Right cardiac atrium (tissue), 5 donors: ENCODE measurements around the gene OSBPL10. TPM values are rescaled to one million over a fixed set of nuclear protein-coding genes. Genes with fewer than 3 reads are reported as not detected.

Source experiments
- ATAC-seq, 2 donors: fragments of 200-7000 bp; cut with Tn5 transposase; one replicate each; pipeline versions ENCODE4 v1.8.0 to v1.9.1; 2020; ENCODE audit warnings: moderate library complexity in 2 of 2, mild to moderate bottlenecking in 1 of 2
- DNase-seq, 3 donors: peaks; one replicate each; pipeline ENCODE4 v3.0.0-alpha.2; 2020
- H3K27ac ChIP-seq: one replicate; pipeline ENCODE4 v1.5.1; 2013; ENCODE audit warnings: mild to moderate bottlenecking, low read length, control low read depth, moderate library complexity
- H3K27me3 ChIP-seq: one replicate; pipeline ENCODE4 v1.6.1; 2013; ENCODE audit not compliant: control insufficient read depth, insufficient read depth
- H3K4me1 ChIP-seq: one replicate; pipeline ENCODE4 v1.6.1; 2013; ENCODE audit warnings: low read length; ENCODE audit not compliant: control insufficient read depth, insufficient read depth
- H3K4me3 ChIP-seq: one replicate; pipeline ENCODE4 v1.5.1; 2013; ENCODE audit warnings: low read length, control low read depth
- H3K9me3 ChIP-seq: one replicate; pipeline ENCODE4 v1.6.1; 2013; ENCODE audit warnings: low read length; ENCODE audit not compliant: control insufficient read depth
- WGBS: extraction: QIAGEN DNeasy Blood & Tissue Kit; methylation state at CpG from one replicate; pipeline ENCODE4 v1.1.7; 2013; 5-methylcytosine and 5-hydroxymethylcytosine counted together
- intact Hi-C, 4 donors: fragments of 100-400 bp; cut with DNase I; formaldehyde crosslinking; loops; one replicate each; pipeline versions ENCODE4 v1.11.0 to v1.14.0; 2022 to 2023
- polyA plus RNA-seq: library from polyadenylated mRNA; stranded (reverse); fragments of 200-250 nt; gene quantifications from one replicate; pipeline ENCODE4 v1.2.3, GENCODE V29; 2013
- total RNA-seq, 4 donors: library from RNA; stranded (reverse); fragmentation: NEBNext Ultra II Directional; extraction: Animal tissue kit (Norgen Biotek cat#: 25700); gene quantifications; one replicate each; pipeline ENCODE4 v1.2.1, GENCODE V29; 2021
- donor health status: healthy with polysubstance abuse.
- donor health status: DM: no; HTN: yes; CAD: no.
- donor health status: DM: no; HTN: no; CAD: no.
- donor health status: DM: no; HTN: yes; CAD: no; lungs with severe emphysema.
- donor health status: DM: yes; HTN: yes; CAD: no.

Gene OSBPL10
- total and polyA plus RNA-seq, 5 donors = 2.2 to 5.9 (median 4.9) TPM

- H3K9me3 ChIP-seq = no peaks in the 10 kb centered on the region
- peaks cover 3% of the 10 kb centered on the region for H3K4me1 ChIP-seq
- H3K27ac ChIP-seq = no peak overlapping the region
- no peaks in the 10 kb centered on the region for H3K27me3 ChIP-seq
- ATAC-seq = no peak
- H3K4me3 ChIP-seq = no peak overlapping the region
- WGBS = 97% methylated on average over 7 of the region's 7 CpGs
- intact Hi-C loops = no loop called here
- DNase-seq = no peak
Measured at GRCh38 chr3:31753050-31753425, 228.0 kb downstream of the OSBPL10 start.

DNA sequence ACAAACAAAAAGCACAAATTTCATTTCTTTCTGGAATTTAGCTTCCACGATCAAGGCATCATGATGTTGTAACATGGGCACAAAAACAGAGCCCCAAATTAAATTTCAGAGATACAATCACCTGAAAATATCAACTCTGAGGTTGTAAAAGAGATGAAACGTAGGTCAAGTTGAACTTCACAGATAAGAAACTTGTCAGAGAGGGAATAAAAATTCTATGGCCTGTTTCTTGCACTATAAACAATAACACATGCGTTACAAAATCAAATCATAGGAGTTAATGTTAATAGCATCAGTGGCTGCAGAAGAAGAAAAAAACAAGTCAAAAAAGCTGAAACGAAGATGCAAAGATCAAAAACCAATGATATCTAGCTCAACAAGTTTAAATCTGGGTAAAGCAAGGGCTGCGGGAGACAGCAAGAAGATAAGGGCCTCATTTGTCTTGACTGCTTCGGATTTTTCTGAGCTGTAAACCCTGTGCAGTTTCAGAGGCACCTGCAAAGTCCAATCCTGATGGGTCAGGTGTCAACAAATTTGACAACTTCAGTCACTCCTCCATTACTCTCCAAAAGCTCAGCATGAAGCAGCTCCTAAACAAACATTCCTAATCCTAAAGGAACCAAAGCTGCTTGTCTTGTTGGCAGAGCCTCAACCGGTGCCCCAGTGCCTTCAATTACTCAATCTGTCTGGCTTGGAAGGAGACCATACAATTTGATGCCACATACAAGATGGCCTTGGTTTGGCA, 228.6 kb downstream of the OSBPL10 start:
- intact Hi-C loops = no loop called here
- H3K27ac ChIP-seq = no peak overlapping the region
- no peaks in the 10 kb centered on the region for H3K9me3 ChIP-seq
- H3K4me3 ChIP-seq = no peak overlapping the region
- no peaks in the 10 kb centered on the region for H3K27me3 ChIP-seq
- peaks cover 3% of the 10 kb centered on the region for H3K4me1 ChIP-seq
- ATAC-seq (no peak), DNase-seq (no peak)
- 89% methylated on average over 7 of the region's 7 CpGs for WGBS

DNA sequence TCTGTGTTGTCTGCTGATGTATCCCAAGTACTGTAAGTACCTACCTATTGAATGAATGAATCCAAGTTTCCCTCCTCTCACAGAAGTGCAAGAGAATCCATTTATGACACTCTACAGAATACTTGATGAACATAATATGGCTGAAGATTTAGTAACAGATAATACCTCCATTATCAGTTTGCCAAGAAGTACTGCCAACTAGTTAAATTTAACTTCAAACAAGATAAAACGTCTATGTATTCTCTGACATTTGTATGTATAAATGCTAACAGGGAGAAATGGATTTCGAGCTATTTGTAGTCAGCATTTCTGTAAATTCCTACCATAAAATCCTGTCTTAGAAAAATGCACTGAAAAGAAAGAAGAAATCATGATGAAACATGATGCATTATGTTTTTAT, 230.7 kb downstream of the OSBPL10 start:
- WGBS = 61% methylated on average over 2 of the region's 2 CpGs
- intact Hi-C loops = no loop called here
- Histone ChIP-seq H3K27me3 (no peaks in the 10 kb centered on the region), H3K9me3 (no peaks in the 10 kb centered on the region), H3K4me3 (no peak overlapping the region), H3K4me1 (peaks cover 3% of the 10 kb centered on the region), H3K27ac (no peak overlapping the region)
- ATAC-seq (no peak), DNase-seq (no peak)

GRCh38 chr3:31748933-31749295, 232.1 kb downstream of the OSBPL10 start:
- Histone ChIP-seq H3K4me3 (no peak overlapping the region), H3K4me1 (no peaks in the 10 kb centered on the region), H3K27me3 (no peaks in the 10 kb centered on the region), H3K27ac (no peak overlapping the region), H3K9me3 (no peaks in the 10 kb centered on the region)
- intact Hi-C loops = no loop called here
- no peak for DNase-seq
- 74% methylated on average over 5 of the region's 5 CpGs for WGBS
- no peak for ATAC-seq

DNA sequence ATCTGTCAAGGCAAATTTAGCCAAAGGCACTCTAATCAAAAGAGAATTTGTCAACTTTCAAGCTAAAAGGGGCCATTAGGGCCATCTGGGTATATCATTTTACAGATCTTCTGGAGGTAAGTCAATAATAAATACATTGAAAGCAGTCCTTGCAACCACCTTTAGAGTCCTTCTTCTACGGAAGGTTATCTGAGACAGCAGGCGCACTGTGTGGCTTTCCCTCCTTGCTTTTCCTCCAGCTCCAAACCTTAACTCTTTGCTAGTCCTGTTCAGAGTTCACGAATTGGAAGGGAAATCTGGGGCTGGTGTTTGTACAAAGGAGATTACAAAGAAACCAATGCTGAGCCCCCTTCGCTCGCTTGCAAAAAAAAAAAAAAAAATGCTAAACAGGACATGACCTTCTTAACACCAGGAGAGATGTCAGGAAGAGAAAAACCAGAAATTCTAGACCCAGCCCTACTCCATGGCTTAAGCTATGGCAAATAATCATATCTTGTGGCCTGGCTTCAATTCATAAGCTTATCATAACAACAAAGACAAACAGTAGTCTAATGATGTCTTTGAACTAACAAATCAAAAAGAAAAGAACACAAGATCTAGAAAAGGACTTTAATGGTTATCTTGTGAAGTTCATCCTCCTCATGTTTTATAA, 232.7 kb downstream of the OSBPL10 start:
- 76% methylated on average over 5 of the region's 5 CpGs for WGBS
- no peak overlapping the region for H3K4me3 ChIP-seq
- DNase-seq (no peak), ATAC-seq (no peak)
- H3K9me3 ChIP-seq = no peaks in the 10 kb centered on the region
- H3K4me1 ChIP-seq = no peaks in the 10 kb centered on the region
- no peaks in the 10 kb centered on the region for H3K27me3 ChIP-seq
- intact Hi-C loops = no loop called here
- no peak overlapping the region for H3K27ac ChIP-seq

GRCh38 chr3:31747785-31748184, 233.3 kb downstream of the OSBPL10 start:
- Histone ChIP-seq H3K4me3 (no peak overlapping the region), H3K4me1 (no peaks in the 10 kb centered on the region), H3K9me3 (no peaks in the 10 kb centered on the region), H3K27ac (no peak overlapping the region), H3K27me3 (no peaks in the 10 kb centered on the region)
- WGBS = 94% methylated on average over 9 of the region's 9 CpGs
- ATAC-seq = no peak
- intact Hi-C loops = no loop called here
- no peak for DNase-seq

GRCh38 chr3:31744913-31745312, 236.1 kb downstream of the OSBPL10 start:
- H3K4me1 ChIP-seq = no peaks in the 10 kb centered on the region
- H3K4me3 ChIP-seq = no peak overlapping the region
- WGBS = 98% methylated on average over 8 of the region's 8 CpGs
- no peak overlapping the region for H3K27ac ChIP-seq
- intact Hi-C loops = no loop called here
- ATAC-seq (no peak), DNase-seq (no peak)
- H3K27me3 ChIP-seq = no peaks in the 10 kb centered on the region
- H3K9me3 ChIP-seq = no peaks in the 10 kb centered on the region

- WGBS = 49% methylated on average over 5 of the region's 5 CpGs
- Histone ChIP-seq H3K9me3 (no peaks in the 10 kb centered on the region), H3K27ac (no peak overlapping the region), H3K27me3 (no peaks in the 10 kb centered on the region), H3K4me3 (no peak overlapping the region), H3K4me1 (no peaks in the 10 kb centered on the region)
- DNase-seq (peak in 2 of 3 donors; percentile 27 to 62), ATAC-seq (peak; percentile 77 to 78)
- intact Hi-C loops = no loop called here
Measured at GRCh38 chr3:31743331-31744089, 237.6 kb downstream of the OSBPL10 start.

GRCh38 chr3:31740397-31740796, 240.7 kb downstream of the OSBPL10 start:
- DNase-seq (no peak), ATAC-seq (no peak)
- H3K9me3 ChIP-seq = no peaks in the 10 kb centered on the region
- no peak overlapping the region for H3K4me3 ChIP-seq
- H3K4me1 ChIP-seq = peaks cover 4% of the 10 kb centered on the region
- no peak overlapping the region for H3K27ac ChIP-seq
- H3K27me3 ChIP-seq = no peaks in the 10 kb centered on the region
- intact Hi-C loops = no loop called here
- WGBS = 90% methylated on average over 1 of the region's 1 CpG

GRCh38 chr3:31738412-31738811, 242.7 kb downstream of the OSBPL10 start:
- H3K27ac ChIP-seq = no peak overlapping the region
- ATAC-seq (peak in 1 of 2 donors; percentile 41), DNase-seq (no peak)
- H3K27me3 ChIP-seq = no peaks in the 10 kb centered on the region
- intact Hi-C loops = no loop called here
- WGBS = 51% methylated on average over 7 of the region's 7 CpGs
- H3K9me3 ChIP-seq = no peaks in the 10 kb centered on the region
- H3K4me3 ChIP-seq = no peak overlapping the region
- peaks cover 7% of the 10 kb centered on the region for H3K4me1 ChIP-seq

DNA sequence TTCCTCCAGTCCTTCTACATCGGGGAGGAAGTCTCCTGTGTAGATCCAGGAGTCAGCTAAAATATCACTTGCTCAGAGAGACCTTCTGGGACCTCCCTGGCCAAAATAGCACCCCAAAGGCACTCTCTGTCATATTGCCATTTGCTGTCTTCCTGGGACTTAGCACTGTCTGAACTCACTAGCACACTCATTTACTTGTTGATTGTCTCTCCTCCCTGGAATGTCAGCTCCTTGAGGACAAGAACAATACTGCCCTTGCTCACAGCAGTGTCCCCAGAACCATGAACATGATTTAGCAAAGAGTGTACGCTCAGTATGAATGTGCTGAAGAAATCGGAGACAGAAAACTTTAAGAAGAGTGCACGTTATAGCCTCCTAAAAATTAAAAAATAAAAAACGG, 245.4 kb downstream of the OSBPL10 start:
- Histone ChIP-seq H3K4me1 (peaks cover 7% of the 10 kb centered on the region), H3K27ac (no peak overlapping the region), H3K9me3 (no peaks in the 10 kb centered on the region), H3K27me3 (no peaks in the 10 kb centered on the region), H3K4me3 (no peak overlapping the region)
- ATAC-seq (no peak), DNase-seq (no peak)
- intact Hi-C loops = no loop called here
- 89% methylated on average over 5 of the region's 5 CpGs for whole genome bisulfite sequencing
